ENCODE data around the gene MPST.

- no peak for TF ChIP-seq CTCF (conservative IDR thresholded peaks at IDR 0.05; ENCODE audit: low read depth, low read length)
- TF ChIP-seq EZH2 (IDR thresholded peaks at IDR 0.05; ENCODE audit: borderline replicate concordance, low read depth, low read length, poor library complexity, severe bottlenecking): no peak
Observed at GRCh38 chr22:37018815-37019308, 680 bp upstream of the MPST start.

All from A673 (cell line).